Measurements from ENCODE around the gene VIPR2.

Gene VIPR2

GRCh38 chr7:159158125-159158887 is 13.6 kb upstream of the VIPR2 start:
- Histone ChIP-seq H3K4me3 (ENCODE audit: insufficient read length, low read depth) (no peak overlapping the region), H3K27me3 (ENCODE audit: insufficient read depth, insufficient read length) (no peaks in the 10 kb centered on the region), H3K9me3 (ENCODE audit: insufficient read depth, low read length) (no peaks in the 10 kb centered on the region), H3K9ac (ENCODE audit: insufficient read length, low read depth) (no peak overlapping the region), H3K4me1 (ENCODE audit: insufficient read depth, insufficient read length) (peaks cover 2% of the 10 kb centered on the region), H3K36me3 (ENCODE audit: insufficient read depth, insufficient read length, low read length) (no peaks in the 10 kb centered on the region)
- no peak for DNase-seq (ENCODE audit: low read depth, low spot score)
- TF ChIP-seq YY1 (IDR thresholded peaks at IDR 0.05; ENCODE audit: insufficient read depth, insufficient read length) (no peak), SUZ12 (IDR thresholded peaks at IDR 0.05; ENCODE audit: extremely low read depth, insufficient read depth, insufficient read length) (no peak), ZNF274 (IDR thresholded peaks at IDR 0.05; ENCODE audit: low read depth, low read length) (no peak)

DNA sequence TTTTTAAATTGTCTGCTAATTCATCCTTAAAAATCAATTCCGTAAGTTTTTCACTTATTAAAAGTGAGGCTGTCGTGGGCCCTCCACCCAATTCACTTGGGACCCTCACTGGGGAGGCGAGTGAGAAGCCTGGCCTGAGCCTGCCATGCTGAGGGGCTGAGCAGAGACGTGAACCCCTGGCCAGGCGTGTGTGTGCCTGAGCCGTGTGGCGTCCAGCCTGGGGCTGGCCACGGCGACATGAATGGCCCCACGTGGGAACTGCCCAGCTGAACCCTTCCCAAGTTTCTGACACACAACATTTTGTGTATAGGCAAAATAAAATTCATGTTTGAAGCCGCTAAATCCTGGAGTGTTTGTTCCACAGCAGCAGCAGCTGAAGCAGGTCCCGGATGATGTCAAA is 13.0 kb upstream of the VIPR2 start:
- Histone ChIP-seq H3K9me3 (ENCODE audit: insufficient read depth, low read length) (no peaks in the 10 kb centered on the region), H3K4me1 (ENCODE audit: insufficient read depth, insufficient read length) (peaks cover 2% of the 10 kb centered on the region), H3K36me3 (ENCODE audit: insufficient read depth, insufficient read length, low read length) (no peaks in the 10 kb centered on the region), H3K9ac (ENCODE audit: insufficient read length, low read depth) (no peak overlapping the region), H3K4me3 (ENCODE audit: insufficient read length, low read depth) (no peak overlapping the region), H3K27me3 (ENCODE audit: insufficient read depth, insufficient read length) (no peaks in the 10 kb centered on the region)
- DNase-seq (ENCODE audit: low read depth, low spot score) = no peak
- TF ChIP-seq ZNF274 (IDR thresholded peaks at IDR 0.05; ENCODE audit: low read depth, low read length) (no peak), YY1 (IDR thresholded peaks at IDR 0.05; ENCODE audit: insufficient read depth, insufficient read length) (no peak)

DNA sequence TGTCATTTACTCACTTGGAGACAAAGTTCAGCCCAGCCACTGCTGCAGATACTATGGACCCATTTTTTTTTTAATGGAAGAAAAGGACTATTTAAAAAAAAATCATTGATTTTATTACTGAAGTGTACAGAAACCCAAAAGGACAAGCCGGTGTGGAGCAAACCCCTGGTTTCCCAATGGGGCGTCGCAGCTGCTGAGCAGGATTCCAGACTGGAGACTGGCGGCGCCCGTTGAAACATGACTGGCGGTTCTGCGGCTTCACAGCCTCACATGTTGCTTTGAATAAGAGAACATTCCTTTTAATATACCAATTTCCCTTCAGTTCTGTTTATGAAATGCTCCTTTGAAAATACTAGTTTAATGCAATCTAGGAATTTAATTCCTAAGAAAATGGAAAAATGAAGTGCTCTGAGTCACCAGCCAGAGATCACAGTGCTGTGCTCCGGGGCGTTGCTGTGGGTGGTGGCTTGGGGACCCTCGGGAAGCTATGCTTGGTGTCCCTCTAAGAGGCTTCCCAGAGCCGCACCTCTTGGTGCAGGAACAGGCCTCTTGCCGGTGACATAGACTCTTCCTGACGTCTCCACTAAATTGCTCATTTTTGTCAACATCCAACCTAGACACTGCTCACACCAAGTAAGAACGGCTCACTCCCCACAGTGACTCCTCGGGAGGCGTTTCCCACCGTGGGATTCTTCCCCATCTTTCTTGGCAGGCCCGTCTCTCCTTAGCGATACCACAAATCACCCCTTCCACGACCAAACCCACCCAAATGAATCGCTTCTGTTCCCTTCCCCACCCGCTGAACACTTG is 12.0 kb upstream of the VIPR2 start:
- no peak overlapping the region for H3K4me3 ChIP-seq (ENCODE audit: insufficient read length, low read depth)
- DNase-seq (ENCODE audit: low read depth, low spot score) = no peak
- H3K9ac ChIP-seq (ENCODE audit: insufficient read length, low read depth) = no peak overlapping the region
- no peaks in the 10 kb centered on the region for H3K27me3 ChIP-seq (ENCODE audit: insufficient read depth, insufficient read length)
- peaks cover 2% of the 10 kb centered on the region for H3K4me1 ChIP-seq (ENCODE audit: insufficient read depth, insufficient read length)
- H3K36me3 ChIP-seq (ENCODE audit: insufficient read depth, insufficient read length, low read length) = no peaks in the 10 kb centered on the region
- TF ChIP-seq SUZ12 (IDR thresholded peaks at IDR 0.05; ENCODE audit: extremely low read depth, insufficient read depth, insufficient read length) (no peak), ZNF274 (IDR thresholded peaks at IDR 0.05; ENCODE audit: low read depth, low read length) (no peak), YY1 (IDR thresholded peaks at IDR 0.05; ENCODE audit: insufficient read depth, insufficient read length) (no peak)
- no peaks in the 10 kb centered on the region for H3K9me3 ChIP-seq (ENCODE audit: insufficient read depth, low read length)

GRCh38 chr7:159155410-159155809 is 10.7 kb upstream of the VIPR2 start:
- Histone ChIP-seq H3K4me1 (ENCODE audit: insufficient read depth, insufficient read length) (peaks cover 2% of the 10 kb centered on the region), H3K9me3 (ENCODE audit: insufficient read depth, low read length) (no peaks in the 10 kb centered on the region), H3K27me3 (ENCODE audit: insufficient read depth, insufficient read length) (no peaks in the 10 kb centered on the region), H3K9ac (ENCODE audit: insufficient read length, low read depth) (no peak overlapping the region), H3K36me3 (ENCODE audit: insufficient read depth, insufficient read length, low read length) (no peaks in the 10 kb centered on the region), H3K4me3 (ENCODE audit: insufficient read length, low read depth) (no peak overlapping the region)
- DNase-seq (ENCODE audit: low read depth, low spot score) = no peak
- TF ChIP-seq ZNF274 (IDR thresholded peaks at IDR 0.05; ENCODE audit: low read depth, low read length) (no peak), YY1 (IDR thresholded peaks at IDR 0.05; ENCODE audit: insufficient read depth, insufficient read length) (no peak), SUZ12 (IDR thresholded peaks at IDR 0.05; ENCODE audit: extremely low read depth, insufficient read depth, insufficient read length) (no peak)

- no peaks in the 10 kb centered on the region for H3K9me3 ChIP-seq (ENCODE audit: insufficient read depth, low read length)
- DNase-seq (ENCODE audit: low read depth, low spot score) = no peak
- H3K9ac ChIP-seq (ENCODE audit: insufficient read length, low read depth) = no peak overlapping the region
- TF ChIP-seq SUZ12 (IDR thresholded peaks at IDR 0.05; ENCODE audit: extremely low read depth, insufficient read depth, insufficient read length) = no peak
- TF ChIP-seq YY1 (IDR thresholded peaks at IDR 0.05; ENCODE audit: insufficient read depth, insufficient read length) = no peak
- TF ChIP-seq ZNF274 (IDR thresholded peaks at IDR 0.05; ENCODE audit: low read depth, low read length) = no peak
- H3K27me3 ChIP-seq (ENCODE audit: insufficient read depth, insufficient read length) = no peaks in the 10 kb centered on the region
- peaks cover 2% of the 10 kb centered on the region for H3K4me1 ChIP-seq (ENCODE audit: insufficient read depth, insufficient read length)
- no peak overlapping the region for H3K4me3 ChIP-seq (ENCODE audit: insufficient read length, low read depth)
- H3K36me3 ChIP-seq (ENCODE audit: insufficient read depth, insufficient read length, low read length) = no peaks in the 10 kb centered on the region
Observed at GRCh38 chr7:159154243-159154642, 9.6 kb upstream of the VIPR2 start.

- Histone ChIP-seq H3K9me3 (ENCODE audit: insufficient read depth, low read length) (no peaks in the 10 kb centered on the region), H3K9ac (ENCODE audit: insufficient read length, low read depth) (no peak overlapping the region), H3K4me1 (ENCODE audit: insufficient read depth, insufficient read length) (peaks cover 2% of the 10 kb centered on the region), H3K27me3 (ENCODE audit: insufficient read depth, insufficient read length) (no peaks in the 10 kb centered on the region), H3K4me3 (ENCODE audit: insufficient read length, low read depth) (no peak overlapping the region), H3K36me3 (ENCODE audit: insufficient read depth, insufficient read length, low read length) (no peaks in the 10 kb centered on the region)
- TF ChIP-seq SUZ12 (IDR thresholded peaks at IDR 0.05; ENCODE audit: extremely low read depth, insufficient read depth, insufficient read length) (no peak), ZNF274 (IDR thresholded peaks at IDR 0.05; ENCODE audit: low read depth, low read length) (no peak), YY1 (IDR thresholded peaks at IDR 0.05; ENCODE audit: insufficient read depth, insufficient read length) (no peak)
- DNase-seq (ENCODE audit: low read depth, low spot score) = no peak
Observed at GRCh38 chr7:159153511-159153910, 8.8 kb upstream of the VIPR2 start.

DNA sequence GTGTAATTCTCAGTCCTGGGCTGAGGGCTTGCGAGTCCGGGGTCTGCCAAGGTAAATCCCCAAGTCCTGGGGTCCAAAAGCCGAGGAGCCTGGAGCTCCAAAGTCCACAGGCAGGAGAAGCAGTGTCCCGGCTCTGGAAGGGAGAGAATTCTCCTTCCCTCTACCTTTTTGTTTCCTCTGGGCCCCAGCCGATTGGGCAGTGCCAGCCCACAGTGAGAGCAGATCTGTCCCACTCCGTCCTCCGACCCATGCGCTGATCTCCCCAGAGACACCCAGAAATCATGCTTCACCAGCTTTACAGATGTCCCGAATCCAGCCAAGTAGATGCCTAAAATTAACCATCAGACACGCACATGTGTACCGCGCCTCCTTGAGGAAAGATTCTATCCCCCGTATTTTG is 8.1 kb upstream of the VIPR2 start:
- no peak overlapping the region for H3K9ac ChIP-seq (ENCODE audit: insufficient read length, low read depth)
- H3K9me3 ChIP-seq (ENCODE audit: insufficient read depth, low read length) = no peaks in the 10 kb centered on the region
- H3K27me3 ChIP-seq (ENCODE audit: insufficient read depth, insufficient read length) = no peaks in the 10 kb centered on the region
- H3K4me3 ChIP-seq (ENCODE audit: insufficient read length, low read depth) = no peak overlapping the region
- H3K36me3 ChIP-seq (ENCODE audit: insufficient read depth, insufficient read length, low read length) = no peaks in the 10 kb centered on the region
- no peak for TF ChIP-seq ZNF274 (IDR thresholded peaks at IDR 0.05; ENCODE audit: low read depth, low read length)
- no peak for TF ChIP-seq SUZ12 (IDR thresholded peaks at IDR 0.05; ENCODE audit: extremely low read depth, insufficient read depth, insufficient read length)
- no peak for TF ChIP-seq YY1 (IDR thresholded peaks at IDR 0.05; ENCODE audit: insufficient read depth, insufficient read length)
- peaks cover 2% of the 10 kb centered on the region for H3K4me1 ChIP-seq (ENCODE audit: insufficient read depth, insufficient read length)
- DNase-seq (ENCODE audit: low read depth, low spot score) = no peak

All from NT2/D1 (cell line).